Osteoblast (primary cell): ENCODE results near the gene NTM. TPM values are rescaled to one million over a fixed set of nuclear protein-coding genes. Genes with fewer than 3 reads are reported as not detected.

Source experiments
- DNase-seq: peaks from one replicate; pipeline ENCODE4 v3.0.0; 2011; ENCODE audit warnings: low spot score, mixed read lengths; ENCODE audit not compliant: insufficient read length; ENCODE audit errors: missing footprints
- H2AFZ ChIP-seq: 2 replicates; pipeline ENCODE4 v1.6.0; 2011; ENCODE audit warnings: mild to moderate bottlenecking, low read length
- H3K27ac ChIP-seq: 2 replicates; pipeline ENCODE4 v1.5.1; 2011; ENCODE audit warnings: mild to moderate bottlenecking, low read depth, low read length, moderate library complexity
- H3K27me3 ChIP-seq: 2 replicates; pipeline ENCODE4 v1.6.0; 2012; ENCODE audit warnings: mild to moderate bottlenecking, control low read depth, inconsistent platforms, low read length, moderate library complexity; ENCODE audit not compliant: insufficient read depth
- H3K36me3 ChIP-seq: 2 replicates; pipeline ENCODE4 v1.5.1; 2011; ENCODE audit warnings: mild to moderate bottlenecking, low read length, control low read depth, moderate library complexity; ENCODE audit not compliant: insufficient read depth
- H3K4me1 ChIP-seq: 2 replicates; pipeline ENCODE4 v1.5.1; 2011; ENCODE audit warnings: mild to moderate bottlenecking, low read length, control low read depth, moderate library complexity; ENCODE audit not compliant: insufficient read depth
- H3K4me2 ChIP-seq: 2 replicates; pipeline ENCODE4 v1.6.0; 2011; ENCODE audit warnings: mild to moderate bottlenecking, low read length; ENCODE audit not compliant: insufficient read depth
- H3K4me3 ChIP-seq: fragments of 200-600 bp; sonication (generic); 3 replicates; pipeline ENCODE4 v1.5.1; 2012; ENCODE audit warnings: mild to moderate bottlenecking, low read length, inconsistent platforms; ENCODE audit not compliant: insufficient read depth
- H3K79me2 ChIP-seq: 2 replicates; pipeline ENCODE4 v1.6.0; 2012; ENCODE audit warnings: mild to moderate bottlenecking, low read length, control low read depth, inconsistent platforms; ENCODE audit not compliant: insufficient read depth
- H3K9me3 ChIP-seq: 2 replicates; pipeline ENCODE4 v1.5.1; 2011; ENCODE audit warnings: low read depth, low read length, control low read depth
- H4K20me1 ChIP-seq: 2 replicates; pipeline ENCODE4 v1.6.0; 2012; ENCODE audit warnings: mild to moderate bottlenecking, low read length, control low read depth; ENCODE audit not compliant: insufficient read depth
- total RNA-seq: library from RNA; depleted of rRNA; stranded (reverse); fragments of >200 nt; gene quantifications from 2 replicates; pipeline ENCODE4 v1.2.3, GENCODE V29; 2012
- TF ChIP-seq, protein P1 (sequence below): IDR thresholded peaks from 2 replicates; pipeline ENCODE4 v1.5.1; 2011; ENCODE audit warnings: mild to moderate bottlenecking, low read depth, low read length, moderate library complexity; ENCODE audit errors: extremely low read depth

Gene NTM
- total RNA-seq, 1 donor: 48.1 TPM

- H3K4me3 ChIP-seq: no peak overlapping the region
- no peaks in the 10 kb centered on the region for H4K20me1 ChIP-seq
- TF ChIP-seq, protein P1, sequence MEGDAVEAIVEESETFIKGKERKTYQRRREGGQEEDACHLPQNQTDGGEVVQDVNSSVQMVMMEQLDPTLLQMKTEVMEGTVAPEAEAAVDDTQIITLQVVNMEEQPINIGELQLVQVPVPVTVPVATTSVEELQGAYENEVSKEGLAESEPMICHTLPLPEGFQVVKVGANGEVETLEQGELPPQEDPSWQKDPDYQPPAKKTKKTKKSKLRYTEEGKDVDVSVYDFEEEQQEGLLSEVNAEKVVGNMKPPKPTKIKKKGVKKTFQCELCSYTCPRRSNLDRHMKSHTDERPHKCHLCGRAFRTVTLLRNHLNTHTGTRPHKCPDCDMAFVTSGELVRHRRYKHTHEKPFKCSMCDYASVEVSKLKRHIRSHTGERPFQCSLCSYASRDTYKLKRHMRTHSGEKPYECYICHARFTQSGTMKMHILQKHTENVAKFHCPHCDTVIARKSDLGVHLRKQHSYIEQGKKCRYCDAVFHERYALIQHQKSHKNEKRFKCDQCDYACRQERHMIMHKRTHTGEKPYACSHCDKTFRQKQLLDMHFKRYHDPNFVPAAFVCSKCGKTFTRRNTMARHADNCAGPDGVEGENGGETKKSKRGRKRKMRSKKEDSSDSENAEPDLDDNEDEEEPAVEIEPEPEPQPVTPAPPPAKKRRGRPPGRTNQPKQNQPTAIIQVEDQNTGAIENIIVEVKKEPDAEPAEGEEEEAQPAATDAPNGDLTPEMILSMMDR: no peak
- no peaks in the 10 kb centered on the region for H3K36me3 ChIP-seq
- no peak overlapping the region for H2AFZ ChIP-seq
- H3K4me1 ChIP-seq: no peaks in the 10 kb centered on the region
- H3K79me2 ChIP-seq: no peaks in the 10 kb centered on the region
- no peak for DNase-seq
- no peak overlapping the region for H3K27ac ChIP-seq
- H3K9me3 ChIP-seq: no peaks in the 10 kb centered on the region
- H3K4me2 ChIP-seq: no peak overlapping the region
- peaks cover 5% of the 10 kb centered on the region for H3K27me3 ChIP-seq
Observed at GRCh38 chr11:131839326-131839725, 468.9 kb downstream of the NTM start.

GRCh38 chr11:131840545-131840944, 470.1 kb downstream of the NTM start:
- no peaks in the 10 kb centered on the region for H4K20me1 ChIP-seq
- no peaks in the 10 kb centered on the region for H3K36me3 ChIP-seq
- H3K27me3 ChIP-seq: peaks cover 6% of the 10 kb centered on the region
- no peak overlapping the region for H2AFZ ChIP-seq
- H3K4me1 ChIP-seq: no peaks in the 10 kb centered on the region
- H3K4me2 ChIP-seq: no peak overlapping the region
- DNase-seq: peak; percentile 59
- no peaks in the 10 kb centered on the region for H3K79me2 ChIP-seq
- TF ChIP-seq, protein P1: no peak
- H3K4me3 ChIP-seq: no peak overlapping the region
- H3K9me3 ChIP-seq: no peaks in the 10 kb centered on the region
- H3K27ac ChIP-seq: no peak overlapping the region

GRCh38 chr11:131841028-131841427, 470.6 kb downstream of the NTM start:
- Histone ChIP-seq H2AFZ (no peak overlapping the region), H3K27ac (no peak overlapping the region), H3K4me2 (no peak overlapping the region), H4K20me1 (no peaks in the 10 kb centered on the region), H3K27me3 (peaks cover 10% of the 10 kb centered on the region), H3K4me3 (no peak overlapping the region), H3K9me3 (no peaks in the 10 kb centered on the region), H3K36me3 (no peaks in the 10 kb centered on the region), H3K79me2 (no peaks in the 10 kb centered on the region), H3K4me1 (no peaks in the 10 kb centered on the region)
- DNase-seq: no peak
- TF ChIP-seq, protein P1: no peak

DNA sequence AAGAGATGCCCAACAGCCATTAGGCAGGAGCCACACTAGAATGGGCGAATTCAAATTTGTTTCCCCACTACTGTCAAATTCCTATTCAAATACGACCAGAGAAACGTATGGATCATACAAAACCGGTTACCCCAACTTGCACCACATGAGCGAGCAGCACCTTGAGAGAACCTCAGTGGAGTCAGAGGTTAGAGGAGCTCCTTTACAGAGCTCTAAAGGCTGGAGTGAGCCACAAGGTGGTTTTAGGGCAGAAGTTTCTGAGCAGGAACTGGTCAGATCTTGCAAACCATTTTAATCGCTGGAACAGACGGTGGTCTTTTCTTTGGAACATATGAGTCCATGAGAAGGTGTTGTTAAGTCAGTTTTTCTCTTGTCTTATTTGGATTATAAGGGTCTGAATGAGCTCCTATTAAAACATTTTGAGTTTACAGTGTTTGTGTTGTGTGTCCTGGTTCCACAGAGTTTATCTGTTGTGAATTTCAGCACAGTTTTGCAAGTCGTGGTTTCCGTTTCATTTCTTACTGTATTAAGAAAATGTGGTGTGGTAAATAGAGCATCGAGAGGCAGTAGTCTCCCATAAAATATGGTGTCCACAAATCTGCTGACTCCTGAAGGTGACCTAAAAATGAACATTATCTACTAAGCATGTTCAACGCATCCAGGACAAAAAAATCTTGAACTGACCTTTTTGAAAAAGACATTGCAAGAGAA, 471.7 kb downstream of the NTM start:
- Histone ChIP-seq H4K20me1 (no peaks in the 10 kb centered on the region), H3K27me3 (peaks cover 13% of the 10 kb centered on the region), H2AFZ (no peak overlapping the region), H3K4me2 (no peak overlapping the region), H3K27ac (no peak overlapping the region), H3K4me1 (no peaks in the 10 kb centered on the region), H3K79me2 (no peaks in the 10 kb centered on the region), H3K36me3 (no peaks in the 10 kb centered on the region), H3K9me3 (no peaks in the 10 kb centered on the region), H3K4me3 (no peak overlapping the region)
- TF ChIP-seq, protein P1: no peak
- DNase-seq: no peak
